ENCODE results near the gene MCTP1.

The MCTP1 gene

GRCh38 chr5:95070453-95070852, 214.4 kb downstream of the MCTP1 start:
- no peak for TF ChIP-seq ZFX (IDR thresholded peaks at IDR 0.05; ENCODE audit: borderline replicate concordance)
- TF ChIP-seq CTCF (IDR thresholded peaks at IDR 0.05), result no peak
- H3K27ac ChIP-seq, result no peak overlapping the region

- H3K27ac ChIP-seq, result no peak overlapping the region
- TF ChIP-seq CTCF (IDR thresholded peaks at IDR 0.05) (no peak), ZFX (IDR thresholded peaks at IDR 0.05; ENCODE audit: borderline replicate concordance) (no peak)
Observed at GRCh38 chr5:95069948-95070347, 214.9 kb downstream of the MCTP1 start.

GRCh38 chr5:95069021-95069420, 215.9 kb downstream of the MCTP1 start:
- TF ChIP-seq CTCF (IDR thresholded peaks at IDR 0.05) (no peak), ZFX (IDR thresholded peaks at IDR 0.05; ENCODE audit: borderline replicate concordance) (no peak)
- H3K27ac ChIP-seq, result no peak overlapping the region

GRCh38 chr5:95068289-95068910, 216.5 kb downstream of the MCTP1 start:
- H3K27ac ChIP-seq, result no peak overlapping the region
- no peak for TF ChIP-seq ZFX (IDR thresholded peaks at IDR 0.05; ENCODE audit: borderline replicate concordance)
- TF ChIP-seq CTCF (IDR thresholded peaks at IDR 0.05), result no peak

- no peak for TF ChIP-seq ZFX (IDR thresholded peaks at IDR 0.05; ENCODE audit: borderline replicate concordance)
- no peak for TF ChIP-seq CTCF (IDR thresholded peaks at IDR 0.05)
Observed at GRCh38 chr5:95066048-95066447, 218.8 kb downstream of the MCTP1 start.

GRCh38 chr5:95063492-95063891, 221.4 kb downstream of the MCTP1 start:
- no peak overlapping the region for H3K27ac ChIP-seq
- TF ChIP-seq CTCF (IDR thresholded peaks at IDR 0.05) (no peak), ZFX (IDR thresholded peaks at IDR 0.05; ENCODE audit: borderline replicate concordance) (no peak)

More at GRCh38 chr5:95066048-95066447, 218.8 kb downstream of the MCTP1 start:
- no peak overlapping the region for H3K27ac ChIP-seq

- TF ChIP-seq CTCF (IDR thresholded peaks at IDR 0.05) (no peak), ZFX (IDR thresholded peaks at IDR 0.05; ENCODE audit: borderline replicate concordance) (no peak)
- H3K27ac ChIP-seq, result no peak overlapping the region
Observed at GRCh38 chr5:95060098-95060497, 224.8 kb downstream of the MCTP1 start.
